ENCODE data around the gene USP20.
"Not testable (repeated sequence)": the region's sequence is repeated elsewhere in the genome, so short reads cannot be mapped to it uniquely, and the experiment has no call there.

Gene USP20

DNA sequence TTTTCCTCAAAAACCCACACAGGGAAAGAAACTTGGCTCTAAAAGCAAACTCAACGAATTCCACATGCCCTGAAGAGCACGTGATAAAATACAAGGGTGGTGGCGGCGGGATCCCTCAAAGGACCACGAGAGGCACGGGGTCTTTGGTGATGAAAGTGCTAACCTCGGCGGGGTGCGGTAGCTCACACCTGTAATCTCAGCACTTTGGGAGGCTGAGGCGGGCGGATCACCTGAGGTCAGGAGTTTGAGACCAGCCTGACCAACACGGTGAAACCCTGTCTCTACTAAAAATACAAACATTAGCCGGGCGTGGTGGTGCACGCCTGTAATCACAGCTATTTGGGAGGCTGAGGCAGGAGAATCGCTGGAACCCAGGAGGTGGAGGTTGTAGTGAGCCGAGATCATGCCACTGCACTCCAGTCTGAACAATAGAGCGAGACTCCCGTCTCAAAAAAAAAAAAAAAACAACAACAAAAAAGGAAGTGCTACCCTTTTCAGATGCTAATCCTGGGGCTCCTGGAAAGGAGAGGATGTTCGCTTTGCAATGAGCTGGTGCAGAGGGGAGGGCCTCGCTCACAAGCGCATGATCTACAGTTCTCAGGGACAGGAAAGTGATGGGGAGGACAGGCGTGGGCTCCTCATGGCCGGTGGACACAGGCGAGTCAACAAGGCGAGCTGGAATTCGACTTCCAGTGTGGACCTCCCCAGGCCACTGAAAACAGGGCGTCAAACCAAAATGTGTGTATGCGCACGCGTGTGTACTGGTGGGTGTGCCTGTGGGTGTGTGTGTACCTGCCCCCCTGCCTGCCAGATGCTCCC, 54.1 kb downstream of the USP20 start:
- no peak for FAIRE-seq
- no peak for DNase-seq (ENCODE audit: insufficient read length, low spot score)
- no peak for TF ChIP-seq POLR2A (IDR thresholded peaks at IDR 0.05; ENCODE audit: low read depth, low read length)

DNA sequence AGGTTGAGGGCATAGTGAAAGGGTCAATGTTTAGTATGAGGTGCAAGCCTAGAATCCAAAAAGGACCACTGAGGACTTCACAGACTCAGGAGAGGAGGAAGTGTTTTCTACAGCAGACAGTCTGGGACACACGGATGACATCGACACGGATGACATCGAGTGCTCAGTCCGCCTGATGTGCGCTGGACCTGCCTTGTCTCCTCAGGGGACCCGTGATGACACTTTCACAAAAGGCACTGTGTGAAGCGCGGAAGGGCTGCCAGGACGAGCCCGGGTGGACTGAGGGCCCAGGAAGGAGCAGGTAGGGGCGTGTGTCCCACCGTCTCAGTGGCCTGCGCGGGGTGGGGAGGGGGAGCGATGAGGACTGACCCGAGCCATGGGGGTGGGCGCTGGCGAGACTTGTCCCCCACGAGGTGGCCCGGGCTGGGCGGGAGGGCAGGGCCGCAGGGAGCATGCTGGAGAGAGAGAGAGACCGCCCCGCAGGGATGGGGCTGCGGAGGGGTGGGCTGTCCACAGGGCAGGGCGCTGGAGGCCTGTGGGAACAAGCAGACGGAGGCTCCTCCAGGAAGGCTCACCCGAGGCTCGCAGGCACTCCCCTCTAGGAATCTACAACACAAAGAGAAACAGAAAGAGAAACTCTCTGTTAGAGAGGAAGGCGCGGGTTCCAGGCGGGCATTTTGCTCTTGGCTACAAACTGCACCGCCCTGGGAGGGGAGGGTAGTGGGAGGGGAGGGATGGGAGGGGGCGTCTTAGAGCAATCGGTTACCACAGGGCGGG, 54.9 kb downstream of the USP20 start:
- FAIRE-seq = no peak
- DNase-seq (ENCODE audit: insufficient read length, low spot score) = no peak
- no peak for TF ChIP-seq POLR2A (IDR thresholded peaks at IDR 0.05; ENCODE audit: low read depth, low read length)

DNA sequence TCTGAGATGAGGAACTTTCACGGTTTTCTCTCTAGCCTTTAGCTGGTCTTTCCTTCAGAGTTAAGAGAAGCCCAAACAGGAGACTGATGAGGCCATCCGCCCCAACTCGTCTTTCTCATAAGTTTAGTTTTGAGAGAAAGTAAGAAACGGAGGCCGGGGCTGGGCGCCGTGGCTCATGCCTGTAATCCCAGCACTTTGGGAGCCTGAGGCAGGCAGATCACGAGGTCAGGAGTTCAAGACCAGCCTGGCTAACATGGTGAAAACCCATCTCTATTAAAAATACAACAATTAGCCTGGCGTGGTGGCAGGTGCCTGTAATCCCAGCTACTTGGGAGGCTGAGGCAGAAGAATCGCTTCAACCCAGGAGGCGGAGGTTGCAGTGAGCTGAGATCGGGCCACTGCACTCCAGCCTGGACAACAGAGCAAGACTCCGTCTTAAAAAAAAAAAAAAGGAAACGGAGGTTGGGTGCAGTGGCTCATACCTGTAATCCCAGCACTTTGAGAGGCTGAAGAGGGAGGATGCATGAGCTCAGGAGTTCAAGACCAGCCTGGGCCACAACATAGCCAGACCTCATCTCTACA, 55.6 kb downstream of the USP20 start:
- DNase-seq (ENCODE audit: insufficient read length, low spot score); FAIRE-seq: not testable (repeated sequence)

DNA sequence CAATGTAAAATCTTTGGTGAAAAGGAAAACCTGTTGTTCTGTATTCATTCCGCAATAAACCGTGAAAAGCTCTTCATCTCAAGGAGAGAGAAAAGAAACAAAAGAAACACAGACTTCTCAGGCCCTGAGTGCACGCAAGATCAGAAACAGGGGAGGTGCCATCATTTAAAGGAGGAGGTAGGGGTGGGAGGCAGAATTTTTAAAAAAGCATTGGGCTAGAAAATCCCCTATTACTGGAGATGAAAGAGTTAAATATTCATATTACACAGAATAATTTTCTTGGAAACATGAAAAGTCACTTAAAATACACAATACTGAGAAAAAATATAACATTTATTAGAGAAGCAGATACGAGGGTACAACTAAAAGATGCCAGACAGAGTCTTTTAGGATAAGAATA, 56.3 kb downstream of the USP20 start:
- FAIRE-seq (no peak), DNase-seq (ENCODE audit: insufficient read length, low spot score) (no peak)
- no peak for TF ChIP-seq POLR2A (IDR thresholded peaks at IDR 0.05; ENCODE audit: low read depth, low read length)

DNA sequence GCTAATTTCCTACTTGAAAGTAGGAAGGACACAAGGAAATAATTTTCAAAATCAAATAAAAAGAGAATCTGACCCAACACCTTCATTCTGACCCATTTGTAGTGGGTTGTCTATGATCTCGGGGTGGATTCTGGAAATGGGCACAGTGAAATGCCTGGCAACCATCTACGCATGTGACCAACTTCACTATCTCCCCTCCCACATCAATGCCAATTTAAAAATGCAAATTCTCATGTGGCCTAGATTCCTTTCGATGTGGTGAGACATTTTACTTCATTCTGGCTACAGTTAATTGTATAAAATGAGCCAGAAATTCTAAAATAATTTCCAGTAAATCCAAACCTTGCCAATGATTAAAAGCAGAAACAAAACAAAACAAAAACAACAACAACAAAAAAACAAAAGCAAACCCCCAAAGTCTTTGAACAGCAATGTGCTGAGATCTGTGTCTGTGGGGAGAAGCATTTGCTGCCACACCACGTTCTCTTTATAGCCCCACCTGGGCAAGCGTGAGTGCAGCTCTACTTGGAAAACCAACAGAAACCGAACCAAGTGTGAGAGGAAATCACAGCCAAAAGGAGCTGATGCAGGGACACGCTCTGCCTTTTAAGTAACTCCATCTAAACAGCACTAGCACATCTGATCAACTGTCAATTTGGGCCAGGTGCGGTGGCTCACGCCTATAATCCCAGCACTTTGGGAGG, 59.0 kb downstream of the USP20 start:
- FAIRE-seq (no peak), DNase-seq (ENCODE audit: insufficient read length, low spot score) (no peak)
- TF ChIP-seq POLR2A (IDR thresholded peaks at IDR 0.05; ENCODE audit: low read depth, low read length) = no peak

DNA sequence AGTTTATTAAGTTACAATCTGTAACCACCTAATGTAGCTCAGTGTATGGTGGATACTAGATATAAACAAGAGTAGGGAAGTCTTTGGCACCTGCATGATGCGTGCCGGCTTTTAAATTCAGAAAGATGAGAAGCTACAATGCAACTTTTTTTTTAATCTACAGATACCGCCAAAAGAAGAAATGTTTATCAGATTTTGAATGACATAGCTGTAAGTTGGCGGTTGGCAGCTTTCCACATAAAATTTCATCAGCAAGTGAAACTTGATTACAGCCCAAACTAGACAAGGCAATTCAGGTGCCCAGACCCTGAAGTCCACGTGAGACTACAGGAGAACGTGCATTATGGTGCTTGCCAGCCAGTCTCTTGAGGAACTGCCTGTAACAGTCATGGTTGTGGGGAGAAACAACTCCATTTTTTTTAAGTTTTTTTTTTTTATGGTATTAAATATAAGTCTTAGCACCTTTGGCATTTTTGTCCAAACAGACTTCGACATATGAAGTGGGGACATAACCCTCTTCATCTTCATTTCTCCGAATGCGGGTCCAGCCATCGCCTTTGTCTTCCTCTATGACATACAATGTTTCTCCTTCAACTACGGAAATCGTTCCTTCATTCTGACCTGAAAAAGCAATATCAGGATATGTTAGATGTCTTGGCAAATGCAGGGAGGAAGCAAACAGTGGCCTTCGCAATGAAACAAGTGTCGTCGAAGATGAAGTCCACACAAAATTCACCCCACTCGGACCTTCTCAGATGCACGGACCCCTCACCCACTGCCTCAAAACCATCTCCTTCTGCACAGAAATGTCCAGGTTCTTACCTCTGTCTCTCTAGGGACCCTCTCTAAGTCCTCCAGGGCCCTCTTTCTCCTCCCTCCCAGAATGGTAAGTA, 60.4 kb downstream of the USP20 start:
- TF ChIP-seq POLR2A (IDR thresholded peaks at IDR 0.05; ENCODE audit: low read depth, low read length) = no peak
- FAIRE-seq (no peak), DNase-seq (ENCODE audit: insufficient read length, low spot score) (no peak)

DNA sequence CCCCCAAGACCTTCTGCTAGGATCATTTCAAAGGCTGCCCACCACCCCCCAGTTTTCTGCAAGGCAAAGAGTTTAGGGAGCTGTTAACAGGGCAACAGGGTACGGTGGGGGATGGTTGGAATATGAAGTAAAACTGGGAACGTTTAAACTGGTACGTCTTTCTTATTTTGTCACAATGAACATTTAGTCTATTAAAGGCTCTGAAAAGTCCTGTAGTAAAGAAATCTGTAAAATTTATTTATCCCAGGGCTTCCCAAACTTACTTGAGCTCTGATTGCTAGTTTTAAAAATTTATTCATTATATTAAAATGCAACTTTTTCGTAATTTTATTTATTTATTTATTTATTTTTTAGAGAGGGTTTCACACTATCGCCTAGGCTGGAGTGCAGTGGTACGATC, 62.0 kb downstream of the USP20 start:
- no peak for TF ChIP-seq POLR2A (IDR thresholded peaks at IDR 0.05; ENCODE audit: low read depth, low read length)
- FAIRE-seq (no peak), DNase-seq (ENCODE audit: insufficient read length, low spot score) (no peak)

DNA sequence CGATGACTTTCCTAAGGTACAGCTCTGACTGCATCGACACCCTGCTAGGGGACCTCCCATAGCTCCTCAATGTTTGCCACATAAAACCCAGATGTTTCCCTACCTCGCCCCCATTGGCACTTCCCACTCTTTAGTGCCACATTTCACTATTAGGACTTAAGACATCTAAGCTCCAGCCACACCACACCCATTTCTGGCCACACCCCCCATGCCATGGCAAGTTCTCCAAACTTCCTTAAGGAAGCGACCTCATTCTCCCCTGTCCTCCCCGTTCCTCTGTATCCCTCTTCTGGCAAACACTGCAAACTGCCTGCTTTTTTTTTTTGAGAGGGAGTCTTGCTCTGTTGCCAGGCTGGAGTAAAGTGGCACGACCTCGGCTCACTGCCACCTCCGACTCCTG, 62.9 kb downstream of the USP20 start:
- FAIRE-seq = no peak
- no peak for TF ChIP-seq POLR2A (IDR thresholded peaks at IDR 0.05; ENCODE audit: low read depth, low read length)

DNA sequence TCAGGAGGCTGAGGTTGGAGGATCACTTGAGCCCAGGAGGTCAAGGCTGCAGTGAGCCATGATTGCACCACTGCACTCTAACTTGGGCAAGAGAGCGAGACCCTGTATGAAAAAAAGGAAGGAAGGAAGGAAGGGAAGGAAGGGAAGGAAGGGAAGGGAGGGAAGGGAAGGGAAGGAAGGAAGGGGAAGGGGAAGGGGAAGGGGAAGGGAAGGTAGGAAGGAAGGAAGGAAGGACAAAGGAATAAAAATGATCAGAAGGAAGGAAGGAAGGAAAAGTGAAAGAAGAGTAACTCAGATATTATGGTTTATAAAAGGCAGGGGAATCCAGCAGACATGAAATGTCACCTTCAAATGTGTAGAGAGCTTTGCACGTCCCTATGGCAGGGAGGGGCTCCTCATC, 64.4 kb downstream of the USP20 start:
- DNase-seq (ENCODE audit: insufficient read length, low spot score) (no peak), FAIRE-seq (no peak)
- TF ChIP-seq POLR2A (IDR thresholded peaks at IDR 0.05; ENCODE audit: low read depth, low read length) = no peak

More for the DNA sequence above, 62.9 kb downstream of the USP20 start:
- DNase-seq (ENCODE audit: insufficient read length, low spot score) = peak; percentile 26

DNA sequence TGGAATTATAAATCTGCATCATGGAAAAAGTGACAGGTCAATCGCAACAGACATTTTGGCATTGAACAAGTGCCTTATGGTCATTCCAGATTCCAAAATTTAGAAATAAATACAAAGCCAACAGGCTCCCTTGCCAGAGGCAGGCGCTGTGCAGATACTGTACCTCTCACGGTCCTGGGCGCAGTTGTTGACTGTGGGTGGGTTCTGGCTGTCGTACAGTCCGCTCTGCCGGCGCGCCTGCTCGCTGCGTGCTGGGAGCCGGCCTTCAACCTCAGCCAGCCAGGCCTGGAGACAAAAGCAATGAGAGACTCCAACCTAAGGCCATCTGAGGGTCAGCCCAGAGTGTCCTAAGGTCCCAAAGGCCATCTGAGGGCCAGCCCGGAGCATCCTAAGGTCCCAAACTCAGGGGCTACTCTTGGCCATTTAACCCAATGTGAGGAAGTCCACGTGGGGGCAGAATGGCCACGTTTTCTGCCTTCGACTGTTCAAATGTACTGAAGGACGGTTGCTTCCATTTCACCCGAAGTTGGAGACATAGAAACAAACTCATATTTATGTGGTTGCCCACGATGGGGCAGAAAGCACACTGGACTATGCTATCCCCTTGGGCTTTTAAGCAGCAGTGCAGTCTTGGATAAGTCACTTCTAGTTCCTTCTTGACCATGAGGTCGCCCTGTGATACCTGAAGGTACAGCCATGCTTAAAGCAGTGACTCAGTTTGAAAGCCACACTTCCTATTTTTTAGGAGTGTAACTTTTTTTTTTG, 65.2 kb downstream of the USP20 start:
- no peak for DNase-seq (ENCODE audit: insufficient read length, low spot score)
- no peak for FAIRE-seq
- no peak for TF ChIP-seq POLR2A (IDR thresholded peaks at IDR 0.05; ENCODE audit: low read depth, low read length)

DNA sequence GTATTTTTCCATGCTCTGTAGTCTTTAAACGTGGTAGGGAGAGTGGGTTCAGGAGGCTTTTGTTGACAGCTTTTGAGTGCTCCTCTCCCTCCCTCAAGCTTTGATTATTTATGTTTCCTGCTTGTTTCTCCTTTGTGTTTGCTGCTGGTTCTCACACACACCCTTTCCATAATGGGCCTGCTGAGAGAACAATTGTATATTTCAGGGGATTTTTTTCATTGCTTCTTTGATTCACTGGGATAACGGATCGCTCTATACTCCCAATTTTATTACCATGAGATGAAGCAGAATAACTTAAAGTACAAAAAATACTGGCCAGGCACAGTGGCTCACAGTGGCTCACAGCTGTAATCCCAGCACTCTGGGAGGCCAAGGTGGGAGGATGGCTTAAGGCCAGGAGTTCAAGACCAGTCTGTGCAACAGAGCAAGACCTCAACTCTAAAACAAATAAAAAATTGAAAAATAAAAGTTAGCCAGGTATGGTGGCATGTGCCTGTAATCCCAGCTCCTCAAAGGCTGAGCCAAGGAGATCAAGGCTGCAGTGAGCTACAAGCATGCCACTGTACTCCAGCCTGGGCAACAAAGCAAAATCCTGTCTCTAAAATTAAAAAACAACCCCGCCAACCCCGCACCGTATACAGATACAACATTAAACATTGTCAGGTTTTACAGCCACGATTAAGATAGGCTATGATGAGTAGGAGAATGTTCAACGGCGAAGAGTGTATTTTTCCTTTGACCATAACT, 66.9 kb downstream of the USP20 start:
- no peak for TF ChIP-seq POLR2A (IDR thresholded peaks at IDR 0.05; ENCODE audit: low read depth, low read length)
- DNase-seq (ENCODE audit: insufficient read length, low spot score) = no peak
- no peak for FAIRE-seq

DNA sequence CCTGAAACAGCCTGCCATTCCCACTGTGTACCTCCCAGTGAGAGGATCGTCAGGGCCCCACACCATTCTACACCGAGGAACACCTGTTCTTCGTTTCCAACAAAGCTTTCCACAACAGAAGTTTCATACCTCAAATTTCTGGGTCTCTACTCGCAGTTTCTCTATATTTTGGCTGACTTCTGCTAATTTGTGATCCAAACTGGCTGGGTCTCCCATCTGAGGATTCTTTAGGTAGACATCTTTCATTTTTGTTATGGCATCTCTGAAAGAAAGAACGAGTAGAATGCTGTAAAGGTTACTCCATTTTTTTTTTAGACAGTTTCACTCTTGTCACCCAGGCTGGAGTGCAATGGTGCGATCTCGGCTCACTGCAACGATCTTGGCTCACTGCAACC, 67.5 kb downstream of the USP20 start:
- DNase-seq (ENCODE audit: insufficient read length, low spot score) (no peak), FAIRE-seq (no peak)
- no peak for TF ChIP-seq POLR2A (IDR thresholded peaks at IDR 0.05; ENCODE audit: low read depth, low read length)

All from H54 (cell line).